Body of pancreas (tissue), 4 donors: ENCODE data around the gene KRT35. TPM values are rescaled to one million over a fixed set of nuclear protein-coding genes. Genes with fewer than 3 reads are reported as not detected.

Experiments
- ATAC-seq: fragments of 150-250 bp; one replicate; pipeline ENCODE4 v1.9.1; 2016
- DNase-seq, 4 donors: peaks; one replicate each; pipeline ENCODE4 v3.0.0-alpha.2; 2019
- H3K27ac ChIP-seq, 4 donors: fragments of 200-600 bp; sonication (generic); 1 replicate in 3 of 4; 2 replicates in 1 of 4; pipeline versions ENCODE4 v1.5.1 to v1.6.1; 2016 to 2019; ENCODE audit warnings: mild to moderate bottlenecking in 1 of 4, mixed read lengths in 1 of 4, moderate library complexity in 1 of 4
- H3K27me3 ChIP-seq, 2 donors: fragments of 200-600 bp; sonication (generic); one replicate each; pipeline ENCODE4 v1.6.0; 2016; ENCODE audit warnings: mild to moderate bottlenecking in 1 of 2
- H3K36me3 ChIP-seq, 2 donors: fragments of 200-600 bp; sonication (generic); replicated peaks in 1 of 2; 2 replicates each; pipeline ENCODE4 v1.5.1; 2016; ENCODE audit warnings: low read depth in 2 of 2; ENCODE audit not compliant: insufficient read depth in 1 of 2
- H3K4me1 ChIP-seq: fragments of 200-600 bp; sonication (generic); one replicate; pipeline ENCODE4 v1.6.0; 2016
- H3K4me3 ChIP-seq, 2 donors: fragments of 200-600 bp; sonication (generic); 1 replicate in 1 of 2; 2 replicates in 1 of 2; pipeline ENCODE4 v1.5.1; 2016 to 2019
- H3K9me3 ChIP-seq, 3 donors: fragments of 200-600 bp; sonication (generic); 1 replicate in 2 of 3; 2 replicates in 1 of 3; pipeline ENCODE4 v1.5.1; 2016
- POLR2A ChIP-seq, 3 donors: fragments of 450-650 bp; IDR thresholded peaks; one replicate each; pipeline ENCODE4 v1.6.1; 2016; ENCODE audit warnings: antibody characterized with exemption in 3 of 3, mild to moderate bottlenecking in 2 of 3
- WGBS, 2 donors: methylation state at CpG; one replicate each; pipeline ENCODE4 v1.1.5; 2017; 5-methylcytosine and 5-hydroxymethylcytosine counted together
- intact Hi-C: fragments of 100-400 bp; cut with DNase I; formaldehyde crosslinking; loops from one replicate; pipeline ENCODE4 v1.15.1; 2023
- total RNA-seq, 2 donors: library from RNA; depleted of rRNA; stranded (reverse); fragments of >200 nt; gene quantifications; one replicate each; pipeline ENCODE4 v1.1.0, GENCODE V29; 2016
- TF ChIP-seq, protein P1 (sequence below), 7 experiments: fragments of 450-650 bp in 4 of 7; fragments of 200-600 bp in 3 of 7; sonication (generic) in 3 of 7; IDR thresholded peaks; one replicate each; pipeline ENCODE4 v1.5.1; 2016 to 2019; ENCODE audit warnings: antibody characterized with exemption in 7 of 7

KRT35 gene
- total RNA-seq, 2 donors from 2014 or later = not detected

DNA sequence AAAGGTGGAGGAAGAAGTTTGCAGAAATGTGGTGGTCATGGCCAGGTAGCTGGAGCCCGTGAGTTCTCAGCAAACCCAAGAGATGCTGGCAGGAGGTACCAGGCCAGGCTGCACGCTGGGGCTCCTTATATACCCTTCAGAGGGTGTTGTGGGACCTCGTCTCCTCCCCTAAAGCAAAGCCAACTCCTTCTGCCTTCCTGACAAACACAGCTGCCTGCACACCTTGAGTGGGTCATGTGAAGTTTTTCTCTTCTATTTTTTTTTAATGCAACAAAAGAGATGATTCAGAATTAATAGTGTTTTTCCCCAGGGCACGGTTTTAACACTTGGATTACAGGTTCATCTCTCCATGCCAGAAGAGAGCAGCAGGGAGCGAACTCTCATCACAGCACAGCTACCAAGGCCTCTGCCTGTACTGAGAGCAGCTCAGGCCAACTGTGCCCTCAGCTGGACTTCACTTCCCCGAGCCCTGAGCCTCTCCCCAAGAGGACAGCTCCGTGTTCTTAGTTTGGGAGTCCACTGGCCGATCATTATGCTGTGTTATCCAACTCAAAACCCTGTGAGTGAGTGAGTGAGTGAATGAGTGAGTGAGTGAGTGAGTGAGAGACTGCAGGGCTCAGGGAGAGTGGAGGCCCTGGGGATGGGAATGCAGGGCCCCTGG lies 38.0 kb upstream of the KRT35 start, which contains the start of gene KRT15:
Gene KRT15, minus strand, starts transcription at position 102 of the 661 bp plus-strand sequence. Its CDS starts 63 bp downstream, at position 39.
- WGBS, 2 donors = 51 to 63% methylated on average over 8 of the region's 8 CpGs
- TF ChIP-seq POLR2A (IDR thresholded peaks at IDR 0.05) = no peak
- TF ChIP-seq, protein P1, sequence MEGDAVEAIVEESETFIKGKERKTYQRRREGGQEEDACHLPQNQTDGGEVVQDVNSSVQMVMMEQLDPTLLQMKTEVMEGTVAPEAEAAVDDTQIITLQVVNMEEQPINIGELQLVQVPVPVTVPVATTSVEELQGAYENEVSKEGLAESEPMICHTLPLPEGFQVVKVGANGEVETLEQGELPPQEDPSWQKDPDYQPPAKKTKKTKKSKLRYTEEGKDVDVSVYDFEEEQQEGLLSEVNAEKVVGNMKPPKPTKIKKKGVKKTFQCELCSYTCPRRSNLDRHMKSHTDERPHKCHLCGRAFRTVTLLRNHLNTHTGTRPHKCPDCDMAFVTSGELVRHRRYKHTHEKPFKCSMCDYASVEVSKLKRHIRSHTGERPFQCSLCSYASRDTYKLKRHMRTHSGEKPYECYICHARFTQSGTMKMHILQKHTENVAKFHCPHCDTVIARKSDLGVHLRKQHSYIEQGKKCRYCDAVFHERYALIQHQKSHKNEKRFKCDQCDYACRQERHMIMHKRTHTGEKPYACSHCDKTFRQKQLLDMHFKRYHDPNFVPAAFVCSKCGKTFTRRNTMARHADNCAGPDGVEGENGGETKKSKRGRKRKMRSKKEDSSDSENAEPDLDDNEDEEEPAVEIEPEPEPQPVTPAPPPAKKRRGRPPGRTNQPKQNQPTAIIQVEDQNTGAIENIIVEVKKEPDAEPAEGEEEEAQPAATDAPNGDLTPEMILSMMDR (IDR thresholded peaks at IDR 0.05) = no peak
- no peaks in the 10 kb centered on the region for H3K36me3 ChIP-seq
- no peak for DNase-seq
- peaks cover 37% of the 10 kb centered on the region for H3K4me1 ChIP-seq
- intact Hi-C loops = no loop called here
- no peak for ATAC-seq
- peak within 1 kb of the TSS in 3 of 4 donors; percentile 52 to 73 (median 63) for H3K27ac ChIP-seq
- no peak within 1 kb of the TSS for H3K4me3 ChIP-seq
- no peaks in the 10 kb centered on the region for H3K9me3 ChIP-seq
- H3K27me3 ChIP-seq = no peaks in the 10 kb centered on the region

GRCh38 chr17:41518031-41518430 lies 37.1 kb upstream of the KRT35 start:
- TF ChIP-seq, protein P1 (IDR thresholded peaks at IDR 0.05) = no peak
- no peak for TF ChIP-seq POLR2A (IDR thresholded peaks at IDR 0.05)
- H3K36me3 ChIP-seq = no peaks in the 10 kb centered on the region
- 66 to 72% methylated on average over 3 of the region's 3 CpGs for WGBS, 2 donors
- intact Hi-C loops = no loop called here
- H3K27ac ChIP-seq = no peak overlapping the region
- no peaks in the 10 kb centered on the region for H3K27me3 ChIP-seq
- H3K4me1 ChIP-seq = peaks cover 37% of the 10 kb centered on the region
- no peaks in the 10 kb centered on the region for H3K9me3 ChIP-seq
- no peak overlapping the region for H3K4me3 ChIP-seq
- no peak for DNase-seq
- no peak for ATAC-seq

GRCh38 chr17:41516830-41517283 lies 35.9 kb upstream of the KRT35 start:
- TF ChIP-seq POLR2A (IDR thresholded peaks at IDR 0.05) = no peak
- TF ChIP-seq, protein P1 (IDR thresholded peaks at IDR 0.05) = no peak
- H3K4me3 ChIP-seq = no peak overlapping the region
- no peaks in the 10 kb centered on the region for H3K36me3 ChIP-seq
- H3K27ac ChIP-seq = no peak overlapping the region
- intact Hi-C loops = no loop called here
- peaks cover 29% of the 10 kb centered on the region for H3K4me1 ChIP-seq
- no peaks in the 10 kb centered on the region for H3K9me3 ChIP-seq
- DNase-seq = no peak
- no peaks in the 10 kb centered on the region for H3K27me3 ChIP-seq
- 75 to 82% methylated on average over 14 of the region's 14 CpGs for WGBS, 2 donors
- ATAC-seq = no peak

GRCh38 chr17:41516147-41516829 lies 35.3 kb upstream of the KRT35 start:
- 78 to 83% methylated on average over 9 to 14 of the region's 14 CpGs for WGBS, 2 donors
- ATAC-seq = no peak
- no peak for DNase-seq
- no peak overlapping the region for H3K4me3 ChIP-seq
- TF ChIP-seq POLR2A (IDR thresholded peaks at IDR 0.05) = no peak
- no peaks in the 10 kb centered on the region for H3K9me3 ChIP-seq
- H3K4me1 ChIP-seq = peaks cover 23% of the 10 kb centered on the region
- no peaks in the 10 kb centered on the region for H3K27me3 ChIP-seq
- H3K36me3 ChIP-seq = no peaks in the 10 kb centered on the region
- intact Hi-C loops = no loop called here
- H3K27ac ChIP-seq = no peak overlapping the region

- intact Hi-C loops = no loop called here
- Histone ChIP-seq H3K36me3 (no peaks in the 10 kb centered on the region), H3K27me3 (no peaks in the 10 kb centered on the region), H3K9me3 (no peaks in the 10 kb centered on the region), H3K4me1 (no peaks in the 10 kb centered on the region), H3K27ac (no peak overlapping the region), H3K4me3 (no peak overlapping the region)
- no peak for DNase-seq
- no peak for ATAC-seq
- TF ChIP-seq, protein P1 (IDR thresholded peaks at IDR 0.05) = no peak
- no peak for TF ChIP-seq POLR2A (IDR thresholded peaks at IDR 0.05)
- 76 to 79% methylated on average over 4 to 5 of the region's 5 CpGs for WGBS, 2 donors
These were observed 32.2 kb upstream of the KRT35 start for GRCh38 chr17:41513168-41513547.
